GM19372 (cell line): Measurements from ENCODE around the gene USH1G.
"Not testable (repeated sequence)": the region's sequence is repeated elsewhere in the genome, so short reads cannot be mapped to it uniquely, and the experiment has no call there.

ENCODE experiments used
- ATAC-seq: cut with Tn5 transposase; IDR thresholded peaks from one replicate; pipeline ENCODE4 v1.9.1; 2021; ENCODE audit warnings: mild to moderate bottlenecking, low read depth, moderate library complexity; ENCODE audit not compliant: unreplicated experiment

The USH1G gene

DNA sequence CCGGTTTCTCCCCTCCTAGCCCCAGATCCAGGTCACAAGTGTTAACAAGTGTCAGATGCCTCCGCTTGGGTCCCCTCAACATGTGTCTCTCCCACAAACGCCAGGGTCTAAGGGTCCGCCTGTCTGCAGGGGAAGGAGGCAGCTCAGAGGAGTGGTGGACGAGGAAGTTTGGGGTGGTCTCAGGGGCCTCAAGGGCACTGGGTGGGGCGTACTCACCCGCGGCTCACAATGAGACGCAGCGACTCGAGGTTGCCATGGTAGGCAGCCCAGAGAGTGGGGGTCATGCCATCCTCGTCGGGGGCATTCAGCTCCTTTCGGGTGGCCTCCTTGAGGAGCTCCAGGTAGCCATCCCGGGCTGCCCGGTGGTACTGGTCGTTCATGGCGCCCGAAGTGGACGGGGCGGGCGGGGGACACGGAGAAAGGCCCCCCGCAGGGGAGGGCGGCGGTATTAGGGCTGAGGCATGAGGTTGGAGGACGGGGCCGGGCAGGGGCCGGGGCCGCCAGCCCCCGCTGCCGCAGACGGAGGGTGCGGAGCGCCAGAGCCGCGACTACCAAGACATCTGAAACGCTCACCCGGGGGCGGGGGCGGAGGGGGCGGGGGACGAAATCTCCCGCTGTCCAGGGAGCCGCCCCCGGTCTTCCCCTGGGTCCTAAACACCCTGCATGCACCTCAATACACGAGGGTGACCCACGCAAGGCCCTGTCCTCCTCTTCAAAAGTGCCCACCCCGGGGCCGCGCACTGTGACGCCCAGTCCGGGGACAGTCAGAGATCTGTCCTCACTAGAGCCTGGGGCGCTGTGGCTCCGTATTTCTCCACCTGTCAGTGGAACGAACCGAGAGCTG is at the start of gene USH1G:
TSS of gene USH1G (minus strand) at position 562 of the 844 bp plus-strand sequence. CDS start at position 380, 182 bp downstream.
- ATAC-seq, result no peak

DNA sequence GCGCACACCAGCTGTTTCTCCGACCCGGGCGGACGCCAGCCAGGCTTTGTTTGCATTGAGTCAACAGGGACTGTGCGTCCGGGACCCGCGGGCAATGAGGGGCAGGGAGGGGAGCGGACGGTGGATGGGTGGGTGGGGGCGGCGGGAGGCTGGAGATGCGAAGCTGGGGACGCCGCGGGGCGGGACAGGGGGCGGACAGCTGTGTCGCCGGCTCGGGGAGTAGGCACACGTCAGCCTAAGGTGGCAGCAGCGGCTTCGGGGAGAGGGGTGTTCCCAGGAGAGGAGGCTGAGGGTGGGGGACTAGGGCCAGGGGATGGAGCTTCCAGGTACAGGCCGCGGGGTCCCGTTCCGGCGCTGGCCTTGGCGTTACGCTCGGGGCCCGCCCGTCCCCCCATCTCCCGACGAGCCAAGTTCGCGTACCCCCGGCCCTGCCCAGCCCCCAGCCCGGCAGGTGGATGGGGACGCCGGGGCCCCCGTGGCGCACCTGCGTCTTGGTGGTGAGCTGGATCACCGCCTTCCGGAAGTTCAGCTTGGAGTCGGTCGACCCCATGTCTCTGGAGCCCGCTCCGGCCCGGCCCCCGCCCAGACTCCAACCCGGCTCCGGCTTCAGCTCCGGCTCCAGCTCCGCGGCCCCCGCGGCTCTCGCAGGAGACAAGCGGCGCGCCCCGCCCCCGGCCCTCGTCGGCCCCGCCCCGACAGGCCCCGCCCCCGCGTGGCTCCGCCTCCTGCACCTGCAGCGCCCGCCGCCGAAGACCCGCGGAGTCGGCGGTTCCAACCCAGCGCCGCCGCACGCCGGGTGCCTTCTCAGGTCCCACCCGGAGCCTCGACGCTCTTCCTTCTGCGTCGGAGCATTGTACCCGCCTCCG is 49.3 kb upstream of the USH1G start, which contains the start of gene HID1:
TSS of gene HID1 (minus strand) at position 653 of the 866 bp plus-strand sequence. CDS start at position 550, 103 bp downstream.
- ATAC-seq, result no peak

DNA sequence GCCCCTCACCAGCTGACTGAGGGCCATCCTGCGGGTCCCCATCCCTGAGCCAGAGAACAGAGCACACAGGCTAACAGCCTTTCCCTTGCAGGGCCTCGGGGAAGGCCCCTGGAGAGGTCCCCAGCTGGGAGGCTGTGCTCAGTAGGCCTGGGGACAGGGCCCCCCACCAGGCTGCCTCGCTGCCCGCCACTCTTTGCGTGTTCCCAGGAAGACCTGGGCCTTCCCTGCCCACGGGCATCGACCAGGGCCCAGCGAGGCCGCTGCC is 48.7 kb upstream of the USH1G start:
- ATAC-seq, result no peak

DNA sequence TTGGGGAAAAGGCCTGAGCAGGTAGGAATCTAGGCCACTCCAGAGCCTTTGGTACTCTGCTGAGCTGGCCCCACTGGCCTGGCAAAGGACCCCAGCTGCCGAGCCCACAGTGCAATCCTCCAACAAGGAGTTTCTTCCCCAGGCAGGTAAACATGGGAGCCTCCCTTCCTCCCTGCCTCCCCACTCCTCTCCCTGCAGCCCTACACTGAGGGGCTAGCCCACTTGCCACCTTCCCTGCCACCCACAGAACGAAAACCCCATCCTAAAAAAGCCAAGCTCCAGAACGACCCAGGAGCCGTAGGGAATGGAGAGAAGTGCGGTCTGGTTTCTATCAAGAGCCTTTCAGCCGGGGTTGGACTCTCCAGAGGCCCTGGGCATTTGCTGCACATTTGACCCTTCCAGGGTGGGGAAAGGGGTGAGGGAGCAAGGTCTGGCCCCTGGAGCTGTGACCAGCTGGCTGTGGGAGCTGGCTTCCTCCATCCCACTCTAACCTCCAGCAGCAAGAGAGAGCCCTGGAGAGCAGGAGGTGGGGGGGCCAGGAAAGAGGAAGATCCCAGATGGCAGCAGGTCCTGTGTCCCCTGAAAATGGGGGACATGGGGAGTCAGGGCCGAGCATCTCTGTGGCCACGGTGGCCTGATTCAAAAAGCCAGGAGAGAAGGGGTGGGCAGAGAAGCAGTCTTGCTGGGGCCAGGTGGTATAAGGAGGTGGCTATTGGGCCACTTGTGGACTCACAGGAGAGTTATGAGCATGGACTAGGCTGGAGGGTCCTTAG is 48.2 kb upstream of the USH1G start:
- no peak for ATAC-seq

DNA sequence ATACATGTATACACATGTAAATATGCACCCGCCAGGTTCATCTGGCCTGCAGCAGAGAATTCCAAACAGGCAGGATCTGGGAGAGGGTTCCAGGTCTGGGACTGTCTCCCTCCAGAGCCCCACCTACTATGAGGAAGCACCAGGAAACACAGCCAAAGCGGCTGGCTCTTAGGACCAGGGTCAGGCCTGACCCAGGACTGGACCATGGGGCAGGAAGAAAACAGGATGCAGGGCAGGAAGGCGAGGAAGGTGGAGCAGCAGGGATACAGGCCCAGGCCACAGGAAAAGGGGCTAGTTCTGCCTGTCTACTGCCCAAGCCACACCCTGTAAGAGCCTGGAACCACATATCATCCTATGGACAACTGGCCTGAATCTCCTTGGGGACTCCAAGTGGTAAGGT is 47.3 kb upstream of the USH1G start:
- no peak for ATAC-seq

DNA sequence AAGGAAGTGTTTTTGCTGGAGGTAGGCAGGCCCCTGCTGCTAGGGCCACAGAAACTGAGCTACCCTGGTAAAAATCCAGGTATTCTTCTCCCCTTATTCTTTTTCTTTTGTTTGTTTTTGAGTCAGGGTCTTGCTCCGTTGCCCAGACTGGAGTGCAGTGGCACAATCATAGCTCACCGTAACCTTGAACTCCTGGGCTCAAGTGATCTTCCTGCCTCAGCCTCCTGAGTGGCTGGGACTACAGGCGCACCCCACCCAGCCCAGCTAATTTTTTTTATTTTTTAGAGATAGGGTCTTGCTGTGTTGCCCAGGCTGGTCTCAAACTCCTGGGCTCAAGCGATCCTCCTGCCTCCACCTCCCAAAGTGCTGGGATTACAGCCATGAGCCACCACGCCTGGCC is 46.4 kb upstream of the USH1G start:
- not testable (repeated sequence) for ATAC-seq

DNA sequence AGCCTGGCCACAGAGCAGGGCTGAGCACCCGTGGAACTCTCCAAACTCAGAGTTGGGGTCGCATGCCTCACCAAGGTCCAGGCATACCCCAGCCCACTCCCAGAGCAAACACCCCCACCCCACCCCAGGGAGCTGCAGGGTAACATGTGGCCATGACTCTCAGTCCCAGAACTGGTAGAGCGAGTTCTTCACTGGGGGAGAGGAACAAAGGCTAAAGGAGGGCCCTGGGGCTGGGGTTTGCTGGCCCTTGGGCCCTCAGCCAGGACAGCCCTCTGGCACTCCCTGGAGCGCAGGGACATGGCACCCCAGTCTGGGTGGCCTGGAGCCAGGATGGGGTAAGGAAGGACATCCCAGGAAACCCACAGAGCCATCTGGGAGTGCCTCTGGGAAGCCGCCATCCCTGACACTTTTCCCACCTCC is 45.3 kb upstream of the USH1G start:
- ATAC-seq, result no peak

DNA sequence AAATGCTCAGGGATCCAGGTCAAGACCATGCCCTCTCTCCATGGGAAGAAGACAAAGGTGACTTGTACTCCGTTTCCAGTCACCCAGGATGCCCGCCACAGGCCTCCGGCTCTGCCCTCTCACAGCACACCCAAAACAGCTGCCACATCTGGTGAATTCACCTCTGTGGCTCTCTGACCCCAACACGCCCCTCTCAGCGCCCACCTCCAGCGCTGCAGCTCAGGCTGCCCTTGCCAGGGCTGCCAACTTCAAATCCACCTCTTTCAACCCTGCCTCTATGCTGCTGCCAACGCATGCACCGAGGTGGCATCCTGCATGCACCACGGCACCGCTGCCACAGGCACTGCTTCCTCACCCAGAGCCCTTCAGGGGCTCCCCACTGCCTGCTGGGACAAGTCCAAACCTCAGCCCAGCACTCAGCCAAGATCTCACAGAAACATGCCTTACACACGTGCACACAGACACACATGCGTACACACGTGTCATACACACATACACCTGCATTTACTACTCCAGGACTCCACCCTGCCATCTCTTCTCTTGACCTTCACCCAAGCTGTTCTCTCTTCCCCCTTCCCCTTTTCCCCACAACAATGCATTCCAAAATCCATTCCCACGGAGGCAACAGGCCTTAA is 42.0 kb upstream of the USH1G start:
- no peak for ATAC-seq

DNA sequence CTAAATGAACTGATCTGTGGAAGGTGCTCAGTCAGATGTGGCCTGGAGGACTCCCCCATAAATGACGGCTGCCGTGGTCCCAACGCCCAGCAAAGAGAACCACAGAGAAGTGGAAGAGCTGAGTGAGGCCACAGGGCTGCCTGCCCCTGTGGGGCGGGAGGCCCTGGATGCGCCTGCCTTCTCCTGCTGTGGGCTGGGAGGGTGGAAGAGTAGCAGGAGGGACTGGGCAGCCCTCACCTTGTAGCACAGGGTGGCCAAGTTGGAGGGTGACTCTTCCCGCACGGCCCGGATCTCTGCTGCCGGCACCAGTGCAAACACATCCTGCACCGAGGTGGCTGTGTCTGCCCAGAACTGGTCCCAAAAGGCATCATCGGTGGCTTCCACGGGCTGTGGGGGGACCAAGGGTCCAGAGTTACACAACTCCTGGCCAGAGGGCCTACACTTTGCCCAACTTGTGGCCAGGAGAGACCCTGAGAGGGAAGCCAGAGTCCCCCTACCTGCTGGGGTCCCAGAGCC is 41.2 kb upstream of the USH1G start:
- no peak for ATAC-seq

DNA sequence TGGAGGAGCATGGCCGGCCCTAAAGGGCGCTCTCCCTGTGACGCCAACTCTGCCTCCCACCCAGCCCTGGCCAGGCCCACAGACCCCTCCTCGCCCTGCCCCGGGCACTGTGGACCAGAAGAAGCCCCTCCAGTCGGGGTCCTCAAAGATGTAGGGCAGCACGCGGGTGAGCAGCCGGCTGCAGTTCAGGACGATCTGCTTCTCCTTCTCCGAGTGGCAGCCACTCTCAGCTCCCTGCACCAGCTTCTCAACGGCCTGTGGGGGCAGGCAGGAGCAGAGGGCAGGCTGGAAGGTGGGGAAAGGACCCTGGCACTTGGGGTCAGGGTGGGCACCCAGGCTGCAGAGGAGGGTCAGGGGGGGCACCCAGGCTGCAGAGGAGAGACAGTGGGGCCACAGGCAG is 40.6 kb upstream of the USH1G start:
- ATAC-seq, result no peak

DNA sequence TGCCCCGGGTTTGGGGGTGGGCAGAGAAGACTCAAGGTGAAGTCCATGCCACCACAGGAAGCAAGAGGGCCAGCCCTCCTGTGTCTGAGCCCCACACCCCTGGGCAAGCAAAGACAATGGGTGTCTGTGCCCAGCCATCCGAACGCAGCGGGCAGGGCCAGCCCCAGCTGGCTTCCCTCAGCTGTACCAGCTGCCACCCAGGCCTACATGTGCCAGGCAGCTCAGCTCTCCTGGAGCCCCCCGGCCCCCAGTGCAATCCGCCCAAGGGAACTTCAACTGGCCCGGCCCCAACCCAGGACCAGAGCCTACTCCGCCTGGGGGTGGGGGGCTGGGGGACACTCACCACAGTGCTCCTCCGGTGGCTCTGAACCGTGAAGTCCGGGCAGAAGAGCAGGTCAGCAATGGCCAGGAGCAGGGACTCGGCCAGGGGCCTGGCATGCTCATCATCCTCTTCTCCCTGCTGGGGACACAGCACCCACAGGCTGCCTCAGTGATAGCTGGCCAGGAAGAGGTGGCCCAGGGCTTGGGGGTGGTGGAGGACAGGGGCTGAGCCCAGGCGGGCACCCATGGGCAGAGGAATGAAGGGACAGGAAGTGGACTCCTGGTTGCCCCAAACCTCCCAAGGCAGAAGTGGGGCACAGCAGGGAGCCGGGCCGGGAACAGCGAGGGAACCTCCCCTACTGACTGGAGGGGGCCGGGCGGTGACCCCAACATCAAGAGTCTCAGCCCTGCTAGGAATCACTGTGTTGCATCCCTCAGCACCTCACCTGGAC is 39.8 kb upstream of the USH1G start:
- no peak for ATAC-seq

DNA sequence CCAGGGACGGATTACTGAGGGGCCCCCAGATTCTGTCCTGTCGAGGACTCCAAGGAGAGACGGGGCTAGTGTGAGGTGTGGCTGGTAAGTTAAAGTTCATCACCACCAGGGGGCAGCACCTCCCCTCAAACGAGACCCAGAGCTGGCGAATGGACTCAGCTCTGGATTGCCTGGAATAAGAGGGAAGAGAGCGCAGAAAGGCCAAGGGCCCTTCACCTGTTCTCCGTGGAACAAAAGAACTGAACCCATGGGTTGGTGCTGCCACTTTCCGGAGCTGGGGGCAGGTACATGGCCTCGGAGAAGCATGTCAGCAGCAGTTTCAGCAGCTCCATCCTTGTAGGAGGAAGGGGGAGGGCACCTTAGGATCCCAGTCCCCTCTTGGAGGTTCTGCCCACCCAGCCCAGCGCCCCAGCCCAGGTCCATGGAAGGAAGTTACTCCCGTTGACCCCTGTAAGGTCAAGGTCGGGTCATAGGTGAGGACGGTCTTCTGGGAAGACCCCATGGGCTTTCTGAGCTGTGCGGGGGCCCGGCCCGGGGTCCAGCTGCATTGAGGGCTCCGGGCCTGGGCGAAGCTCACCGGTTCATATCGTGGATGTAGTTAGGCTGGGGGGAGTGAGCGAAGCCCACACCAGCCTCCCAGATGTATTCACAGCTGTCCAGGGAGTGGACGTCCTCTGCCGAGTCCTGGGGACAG is 38.7 kb upstream of the USH1G start:
- ATAC-seq, result no peak

DNA sequence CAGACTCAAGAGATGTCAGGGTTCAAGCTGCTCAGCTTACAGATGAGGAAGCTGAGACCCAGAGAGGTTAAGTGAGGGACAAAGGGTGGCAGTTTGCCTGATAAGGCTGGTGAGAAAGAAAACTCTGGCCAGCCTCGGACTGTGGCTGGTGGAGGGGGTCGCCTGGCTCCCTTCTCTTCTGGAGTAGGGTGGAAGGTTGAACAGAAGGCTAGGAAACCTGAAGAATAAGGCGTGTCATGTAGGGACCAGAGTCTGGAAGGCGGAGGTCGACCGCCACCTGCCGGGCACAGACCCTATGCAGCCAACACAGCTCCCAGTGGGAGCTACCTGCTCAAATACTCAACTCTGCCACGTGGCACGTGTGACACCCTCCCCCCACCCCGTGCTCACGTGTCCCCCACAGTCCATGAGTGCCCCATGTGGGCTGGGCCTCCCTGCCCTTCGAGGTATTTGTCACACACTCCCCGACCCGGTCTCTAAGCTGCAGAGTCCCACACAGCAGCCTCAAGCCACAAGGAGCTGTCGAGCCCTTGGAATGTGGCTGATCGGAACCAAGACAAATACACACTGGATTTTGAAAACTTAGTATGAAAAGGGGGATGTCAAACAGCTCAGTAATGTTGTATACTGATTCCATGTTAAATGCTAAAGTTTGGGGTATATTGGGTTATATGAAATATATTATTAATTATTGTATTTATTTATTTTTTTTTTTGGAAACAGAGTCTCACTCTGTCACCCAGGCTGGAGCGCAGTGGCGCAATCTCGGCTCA is 37.7 kb upstream of the USH1G start:
- no peak for ATAC-seq

DNA sequence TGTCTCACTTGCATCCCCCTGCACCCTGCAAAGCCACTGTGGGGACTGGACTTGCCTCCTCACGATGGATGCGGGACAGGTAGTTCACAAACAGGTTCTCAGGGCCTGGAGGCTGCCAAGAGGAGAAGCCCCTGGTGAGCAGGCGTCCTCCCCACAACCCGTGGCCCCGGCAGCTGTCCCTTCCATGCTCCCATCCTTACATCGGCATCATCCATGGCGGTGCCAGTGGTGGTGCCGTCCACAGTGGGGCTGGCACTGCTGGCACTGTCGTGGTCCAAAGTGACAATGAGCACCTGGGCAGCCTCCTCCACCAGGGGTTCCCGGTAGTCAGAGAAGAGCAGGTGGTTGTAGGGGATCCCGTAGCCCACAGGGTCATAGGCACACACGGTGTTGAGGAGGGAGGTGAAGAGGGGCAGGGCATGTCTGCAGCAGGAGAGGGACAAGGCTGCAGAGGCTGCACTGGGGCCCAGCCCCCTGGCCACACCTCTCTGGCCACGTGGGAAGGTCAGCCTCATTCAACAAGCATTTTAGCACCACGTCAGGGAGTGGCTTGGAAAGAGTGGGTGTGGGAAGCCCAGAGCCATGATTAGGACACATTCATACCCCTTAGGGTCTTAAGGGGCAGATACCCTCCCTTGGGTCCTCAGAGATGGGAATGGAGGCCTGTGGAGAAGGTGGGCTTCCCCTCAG is 36.9 kb upstream of the USH1G start:
- no peak for ATAC-seq

DNA sequence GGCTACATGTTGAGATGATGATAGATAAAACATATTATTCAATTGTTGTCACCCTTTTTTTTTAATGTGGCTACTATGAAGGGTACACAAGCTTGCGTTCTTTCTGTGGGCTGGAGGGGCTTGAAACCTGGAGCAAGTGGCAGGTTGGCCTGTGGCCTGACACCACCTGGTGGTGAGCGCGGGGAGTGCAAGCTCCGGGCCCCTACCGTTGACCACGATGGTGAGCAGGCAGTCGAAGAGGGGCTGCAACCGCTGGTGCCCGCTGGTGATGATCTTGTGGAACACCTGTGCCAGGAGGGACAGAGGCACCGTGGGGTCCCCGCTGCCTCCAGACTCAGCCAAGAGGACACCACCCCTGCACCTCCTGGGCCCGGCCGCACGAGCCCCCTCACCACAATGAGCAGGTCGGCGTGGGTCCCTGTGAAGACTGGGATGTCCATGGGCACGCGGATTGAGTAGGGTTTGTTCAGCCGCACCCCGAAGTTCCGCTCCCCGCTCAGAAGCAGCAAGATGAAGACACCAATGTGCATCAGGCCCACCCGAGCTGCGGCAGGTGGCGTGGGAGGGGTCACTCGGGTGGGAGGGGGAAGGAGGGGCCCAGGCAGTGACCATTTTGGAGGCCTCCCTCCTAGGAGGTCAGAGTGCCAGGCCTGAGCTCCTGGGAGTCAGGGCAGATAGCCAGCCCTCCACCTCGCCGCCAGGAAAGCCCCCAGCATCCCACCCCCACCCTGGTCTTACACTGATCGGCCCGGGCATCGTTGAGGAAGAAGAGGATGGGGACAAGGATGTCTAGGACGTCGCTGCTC is 35.1 kb upstream of the USH1G start:
- ATAC-seq, result no peak

DNA sequence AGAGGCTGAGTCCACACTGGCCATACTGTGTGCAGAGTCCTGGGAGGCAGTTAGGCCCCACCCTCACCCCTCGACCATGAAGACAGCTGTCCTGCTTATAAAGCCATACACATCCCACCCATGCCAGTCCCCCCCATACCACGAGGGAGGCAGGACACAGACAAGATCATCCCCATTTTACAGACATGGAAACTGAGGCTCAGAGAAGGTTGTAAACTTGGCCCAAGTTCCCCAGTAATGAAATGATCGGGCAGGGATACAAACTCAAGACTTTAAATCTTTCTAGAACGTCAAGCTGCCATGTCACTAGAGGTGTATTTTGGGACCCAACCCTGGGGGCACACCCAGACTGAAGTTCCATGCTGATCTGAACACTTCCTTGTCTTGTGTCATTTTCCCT is 33.0 kb upstream of the USH1G start:
- ATAC-seq, result no peak
